Renal pelvis (tissue), 4 donors: ENCODE results near the gene ETS1. TPM values are rescaled to one million over a fixed set of nuclear protein-coding genes. Genes with fewer than 3 reads are reported as not detected.
A peak's percentile ranks its signal among the peaks of the same experiment; 100 is the strongest.

Experiments
- DNase-seq: peaks from one replicate; pipeline ENCODE4 v3.0.0-alpha.2; 2013
- polyA plus RNA-seq, 3 donors: library from polyadenylated mRNA; unstranded; fragments of 120-200 nt; gene quantifications; one replicate each; pipeline ENCODE4 v1.2.1, GENCODE V29; 2013; ENCODE audit not compliant: insufficient read length in 3 of 3

Gene ETS1
- polyA plus RNA-seq, 3 donors: 64.4 to 68.6 (median 66.8) TPM

GRCh38 chr11:128522943-128523518 is 64.3 kb downstream of the ETS1 start:
- no peak for DNase-seq

GRCh38 chr11:128522055-128522942 is 65.1 kb downstream of the ETS1 start:
- DNase-seq: peak; percentile 92

- no peak for DNase-seq
Measured at GRCh38 chr11:128521682-128522054, 65.7 kb downstream of the ETS1 start.

DNA sequence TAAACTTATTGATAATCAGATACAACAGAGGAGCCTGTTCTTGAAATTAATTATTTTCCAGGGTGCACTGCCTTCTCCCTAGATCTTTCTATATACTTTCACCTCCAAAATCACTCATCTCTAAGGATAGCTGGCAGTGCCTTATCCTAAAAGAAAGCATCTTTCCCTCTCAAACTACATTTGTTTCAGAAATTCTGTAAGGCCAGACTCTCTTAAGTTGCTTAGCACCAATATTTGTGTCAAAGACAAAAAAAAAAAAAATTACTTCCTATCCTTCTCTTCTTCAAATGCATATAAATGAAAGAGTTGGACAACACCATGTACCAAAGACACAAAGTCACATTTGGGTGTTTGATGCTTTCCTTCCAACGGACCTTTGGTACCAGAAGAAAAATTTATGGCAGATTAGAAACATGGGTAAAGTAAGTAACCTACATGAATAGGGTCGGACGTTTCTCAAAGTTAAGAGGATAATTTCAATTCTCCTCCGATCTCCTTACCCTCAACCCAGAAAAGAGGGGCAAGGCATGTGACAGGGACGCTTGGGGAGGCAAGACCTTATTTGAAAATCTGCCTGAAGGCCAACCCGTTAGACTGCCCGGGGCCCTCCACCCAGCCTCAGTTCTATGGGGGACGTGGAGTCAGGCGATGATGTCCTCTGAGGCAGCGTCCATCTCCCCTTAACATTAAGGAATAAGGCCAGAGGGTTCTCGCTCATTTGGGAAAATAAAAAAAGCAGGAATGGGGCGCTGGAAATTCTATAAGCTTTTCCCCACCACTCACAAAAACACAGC is 66.3 kb downstream of the ETS1 start:
- no peak for DNase-seq

GRCh38 chr11:128520206-128520887 is 67.0 kb downstream of the ETS1 start:
- no peak for DNase-seq

GRCh38 chr11:128519338-128519737 is 68.0 kb downstream of the ETS1 start:
- DNase-seq: no peak

GRCh38 chr11:128518493-128519207 is 68.7 kb downstream of the ETS1 start:
- DNase-seq: no peak

- no peak for DNase-seq
Measured at GRCh38 chr11:128517451-128518230, 69.7 kb downstream of the ETS1 start.

DNA sequence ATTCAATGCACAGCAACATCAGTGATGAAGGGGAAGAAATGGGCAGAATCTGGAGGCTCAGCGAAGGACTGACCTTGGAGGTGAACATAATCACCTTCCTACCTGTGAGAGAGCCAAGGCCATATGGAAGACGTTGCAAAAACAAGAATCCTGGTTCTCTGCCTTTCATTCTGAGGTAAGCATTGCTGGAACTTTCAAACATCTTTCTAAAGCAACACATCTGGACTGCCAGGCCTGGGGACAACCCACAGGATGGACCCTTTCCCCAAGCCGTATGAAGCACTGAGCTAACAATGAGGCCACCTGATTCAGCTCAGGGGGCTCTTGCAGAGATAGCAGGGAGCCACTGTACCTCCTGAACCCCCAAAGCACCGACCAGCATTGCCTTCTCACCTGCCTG is 70.5 kb downstream of the ETS1 start:
- no peak for DNase-seq

DNA sequence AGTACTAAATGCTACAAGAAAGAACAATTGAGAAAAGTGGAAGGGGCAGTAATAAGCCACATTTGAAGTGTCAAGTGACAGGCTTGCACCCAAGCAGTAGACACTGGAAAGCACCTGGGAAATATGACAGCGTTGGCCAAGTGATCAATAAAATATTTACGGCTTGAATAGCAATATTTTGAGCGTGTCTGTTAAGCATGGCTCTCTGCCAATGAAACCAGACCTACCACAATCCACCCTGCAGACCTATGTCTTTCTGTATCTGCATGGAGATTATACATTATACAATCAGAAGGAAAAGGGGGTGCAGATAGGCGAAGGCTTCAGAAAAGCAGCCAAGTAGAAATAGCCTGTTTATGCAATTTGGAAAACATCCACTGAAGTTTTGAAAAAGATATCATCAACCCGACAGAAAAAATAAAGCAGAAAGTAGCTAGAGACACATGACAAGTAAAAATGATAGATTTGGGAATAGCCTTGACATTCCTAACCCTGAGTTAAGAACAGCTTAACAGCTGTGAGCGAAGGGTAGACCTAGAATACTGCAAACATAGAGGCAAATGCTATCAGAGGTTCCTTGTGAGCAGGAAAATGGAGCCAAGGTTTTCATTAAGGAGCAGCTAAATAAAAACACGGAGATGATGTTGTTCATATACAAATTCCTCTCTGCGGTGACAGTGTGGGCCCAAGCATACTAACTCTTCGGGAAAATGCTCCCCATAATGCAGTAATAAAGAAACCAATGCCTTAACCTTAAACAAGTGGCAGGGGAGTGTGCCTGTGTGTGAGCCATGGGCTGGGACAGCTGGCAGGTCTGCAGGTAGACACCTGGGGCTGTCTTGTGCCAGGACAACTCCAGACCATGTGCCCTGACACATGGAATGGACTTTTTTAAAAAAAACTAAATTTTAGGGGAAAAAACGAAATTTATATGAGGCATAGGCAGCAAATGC is 71.3 kb downstream of the ETS1 start:
- DNase-seq: no peak

DNA sequence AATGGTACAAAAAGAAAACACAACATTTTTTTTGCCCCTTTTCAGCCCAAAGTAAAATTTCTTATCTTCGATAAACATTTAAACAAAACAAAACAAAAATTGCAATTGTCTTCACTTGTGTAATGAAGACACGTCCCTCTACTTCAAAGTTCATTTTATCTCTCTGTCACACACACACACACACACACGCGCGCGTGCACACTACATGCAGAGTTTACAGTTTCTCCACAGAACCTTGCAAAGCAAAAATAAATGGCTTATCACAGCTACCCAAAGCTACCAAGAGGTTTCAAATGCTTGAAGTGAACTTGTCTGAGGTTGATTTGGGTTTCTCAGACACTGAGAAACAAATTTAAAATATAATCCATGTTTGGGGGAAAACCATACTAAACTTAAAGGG is 72.3 kb downstream of the ETS1 start:
- no peak for DNase-seq

- DNase-seq: no peak
Measured at GRCh38 chr11:128513915-128514681, 73.3 kb downstream of the ETS1 start.

DNA sequence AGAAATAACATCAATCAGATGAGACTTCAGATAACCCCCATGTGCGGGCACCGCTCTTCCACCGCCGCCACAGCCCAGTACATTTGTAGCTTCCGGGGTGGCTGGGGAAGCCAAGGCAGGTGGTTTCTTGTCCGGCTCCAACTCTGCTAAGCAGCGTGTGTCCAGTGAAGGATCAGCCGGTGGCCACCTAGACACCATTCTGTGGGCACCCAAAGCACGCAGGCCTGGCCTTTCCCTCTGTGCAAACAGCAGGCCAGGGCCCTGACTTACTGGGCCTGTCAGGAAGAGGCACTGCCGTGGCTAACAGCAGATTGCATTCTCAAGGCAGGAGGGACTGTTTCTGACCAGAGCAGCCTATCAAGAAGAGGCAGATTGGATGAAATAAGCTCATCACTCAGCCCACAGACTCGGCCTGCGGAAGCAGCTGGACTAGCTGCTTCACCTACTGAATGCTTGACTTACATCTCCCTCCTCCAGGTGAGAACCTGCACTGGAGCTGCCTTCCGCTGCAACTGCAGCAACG is 74.8 kb downstream of the ETS1 start:
- DNase-seq: no peak

GRCh38 chr11:128511712-128512111 is 75.6 kb downstream of the ETS1 start:
- DNase-seq: no peak

DNA sequence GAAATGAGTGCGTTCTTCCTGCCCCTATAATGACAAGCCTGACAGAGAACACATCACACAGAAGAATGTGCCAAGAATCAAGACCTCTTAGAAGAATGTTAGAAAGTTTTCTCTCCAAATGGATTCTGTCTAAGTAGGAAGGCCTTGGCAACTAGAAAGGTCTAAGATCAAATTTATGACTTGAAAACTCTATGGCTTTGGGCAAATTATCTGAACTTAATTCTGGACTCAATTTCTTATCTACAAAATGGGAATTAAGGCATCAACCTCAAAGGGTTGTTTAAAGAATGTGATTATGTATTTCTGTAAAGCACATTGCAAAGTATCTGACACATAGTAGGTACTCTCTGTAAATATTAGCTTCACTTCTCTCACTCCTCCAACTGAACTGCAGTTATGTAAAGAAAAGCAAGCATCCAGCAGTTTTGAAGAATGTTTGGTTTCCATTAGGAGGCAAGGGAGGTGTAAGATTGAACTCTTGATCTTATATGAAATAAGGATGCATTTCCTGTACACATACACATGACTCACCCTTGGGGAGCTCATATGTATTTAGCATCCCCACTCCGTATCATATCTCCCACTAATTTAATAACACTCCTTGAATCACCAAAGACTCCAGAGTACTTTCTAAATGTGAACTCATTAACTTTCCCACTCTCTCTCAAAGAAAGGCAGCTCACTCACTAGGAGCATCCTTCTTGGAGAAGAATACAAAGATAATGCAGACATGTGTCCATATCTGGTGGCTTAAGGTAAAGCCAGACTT is 77.6 kb downstream of the ETS1 start:
- no peak for DNase-seq

- DNase-seq: no peak
Measured at GRCh38 chr11:128508770-128509510, 78.4 kb downstream of the ETS1 start.

DNA sequence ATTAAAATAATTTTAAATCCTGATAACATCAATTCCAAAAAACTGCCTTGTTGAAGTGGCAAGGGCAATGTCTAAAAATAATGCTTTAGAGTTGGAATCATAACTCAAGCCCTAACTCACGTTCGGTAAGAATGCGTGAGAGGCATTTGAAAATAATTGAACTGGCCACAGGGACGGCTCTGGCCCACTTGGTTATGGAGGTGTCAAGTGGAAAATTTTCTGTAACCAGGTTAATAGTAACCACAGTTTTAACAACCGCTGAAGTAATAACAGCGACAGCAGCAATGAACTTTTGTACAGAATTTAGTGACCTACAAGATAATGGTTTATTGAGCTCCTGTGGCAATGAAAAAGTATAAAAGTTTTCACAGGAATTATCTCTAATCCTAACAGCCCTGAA is 79.4 kb downstream of the ETS1 start:
- no peak for DNase-seq
